ENCODE data around the gene TWF1.
"Not testable (repeated sequence)": the region's sequence is repeated elsewhere in the genome, so short reads cannot be mapped to it uniquely, and the experiment has no call there.

TWF1 gene

DNA sequence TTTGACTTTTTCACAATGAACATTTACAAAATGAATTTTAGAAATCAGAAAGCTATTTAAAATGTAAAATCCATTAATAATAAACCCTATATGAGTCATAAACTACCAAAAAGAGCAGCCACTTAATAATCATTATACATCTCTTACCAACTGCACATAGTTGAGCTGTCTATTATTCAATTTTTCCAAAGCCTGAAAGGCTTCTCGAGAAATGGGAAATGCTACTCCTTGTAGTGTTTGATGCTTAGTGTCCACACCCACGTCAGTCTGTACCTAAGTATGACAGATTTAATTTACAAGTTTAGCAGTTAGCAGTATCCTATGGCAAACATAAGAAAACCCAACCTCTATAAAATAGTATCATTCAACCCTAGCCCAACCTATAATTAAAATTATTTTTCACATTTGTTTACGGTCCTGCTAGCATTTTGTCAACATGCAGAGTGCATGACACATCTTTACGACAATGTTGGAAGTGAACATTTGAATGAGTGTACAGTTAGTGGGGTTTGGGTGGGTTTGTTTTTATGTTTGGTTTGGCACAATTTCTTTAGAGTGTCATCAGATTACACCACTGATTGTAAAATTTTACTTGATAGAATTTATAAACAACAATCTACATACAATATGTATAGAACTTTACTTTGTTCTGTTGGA lies 8.4 kb downstream of the TWF1 start:
- no peak for DNase-seq

DNA sequence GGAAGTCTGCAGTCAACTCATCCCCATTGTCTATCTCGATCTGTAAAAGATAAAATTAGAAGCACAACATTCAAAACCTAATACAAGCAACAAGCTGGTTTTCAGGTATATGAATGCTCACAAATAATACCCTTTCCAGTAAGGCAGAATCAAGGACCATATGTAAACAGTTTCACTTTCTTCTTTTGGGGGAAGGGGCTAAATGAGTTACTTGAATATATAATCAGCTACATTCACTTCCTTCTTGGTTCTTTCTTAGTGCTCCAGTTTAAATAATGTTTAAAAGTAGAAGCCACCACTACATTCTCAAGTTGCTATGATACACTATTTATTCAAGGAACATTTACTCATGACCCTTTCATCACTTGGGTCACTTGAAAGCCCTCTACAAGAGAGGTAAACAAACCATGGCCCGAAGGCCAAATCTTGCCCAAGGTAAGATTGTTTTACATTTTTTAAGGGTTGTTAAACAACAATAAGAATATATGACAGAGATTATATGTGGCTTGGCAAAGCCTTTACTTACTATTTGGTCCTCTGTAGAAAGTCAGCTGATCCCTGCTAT lies 10.3 kb downstream of the TWF1 start:
- no peak for DNase-seq

DNA sequence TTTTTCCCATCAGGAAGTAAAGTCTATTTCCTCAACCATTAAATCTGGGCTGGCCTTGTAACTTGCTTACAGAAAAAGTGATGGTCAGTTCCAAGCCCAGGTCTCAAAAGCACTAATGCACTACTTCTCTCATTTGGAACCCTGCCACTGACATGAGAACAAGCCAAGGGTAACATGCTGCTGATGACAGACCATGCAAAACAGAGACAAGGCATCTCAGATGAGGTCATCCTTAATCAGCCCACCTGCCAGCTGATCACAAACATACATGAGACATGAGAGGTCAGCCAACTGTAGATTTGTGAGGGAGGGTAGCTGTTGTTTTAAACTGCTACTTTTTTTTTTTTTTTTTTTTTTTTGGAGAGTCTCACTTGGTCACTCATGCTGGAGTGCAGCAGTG lies 16.2 kb downstream of the TWF1 start:
- DNase-seq, result no peak

DNA sequence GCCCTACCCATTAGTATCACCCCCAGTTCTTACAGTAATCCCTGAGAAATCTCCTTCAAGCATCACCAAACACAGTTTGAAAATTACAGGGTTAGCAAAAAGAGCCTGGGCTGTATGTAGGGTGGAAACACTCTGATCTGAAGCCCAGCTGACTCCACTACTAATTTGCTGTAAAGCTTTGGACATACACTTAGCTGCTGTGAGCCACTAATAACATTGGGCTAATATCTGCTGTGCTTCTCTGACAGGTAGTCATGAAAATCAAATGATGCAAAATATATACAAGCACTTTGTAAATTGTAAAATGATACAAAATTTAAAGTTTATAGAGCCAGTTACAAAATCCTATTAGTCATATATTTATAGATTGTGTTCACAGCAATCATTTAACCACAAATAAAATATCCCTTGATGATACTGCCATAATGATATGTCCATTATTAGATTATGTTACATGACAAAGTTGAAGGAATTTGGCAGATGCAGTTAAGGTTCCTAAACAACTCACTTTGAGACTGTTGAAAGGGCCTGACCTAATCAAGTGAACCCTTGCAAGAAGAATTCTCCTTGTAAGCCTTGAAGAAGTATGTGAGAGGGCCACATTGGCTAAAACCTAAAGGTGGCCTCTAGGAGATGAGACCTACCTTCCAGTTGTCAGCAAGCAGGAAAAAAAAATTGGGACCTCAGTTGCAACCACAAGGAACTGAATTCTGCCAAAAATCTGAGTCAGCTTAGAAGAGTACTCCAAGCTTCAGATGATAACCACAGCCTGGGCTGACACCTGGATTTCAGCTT lies 19.0 kb downstream of the TWF1 start:
- no peak for DNase-seq

DNA sequence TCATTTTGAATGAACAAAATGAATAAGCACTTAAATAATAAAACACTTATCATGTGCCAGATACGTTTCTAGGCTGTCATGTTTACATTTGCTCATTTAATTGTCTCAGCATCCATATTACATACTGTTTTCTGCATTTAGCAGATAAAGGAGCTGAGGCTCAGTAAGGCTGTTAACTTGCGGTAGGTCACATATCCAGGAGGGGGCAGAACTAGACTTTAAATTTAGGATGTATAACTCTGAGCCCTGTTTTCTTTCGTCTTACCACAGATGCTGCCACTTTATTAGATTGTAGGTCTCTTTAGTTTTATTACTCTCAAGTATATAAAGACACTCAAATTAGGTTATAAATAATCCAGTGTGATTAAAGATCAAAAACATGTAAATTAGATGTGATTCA lies 29.6 kb downstream of the TWF1 start:
- no peak for DNase-seq

DNA sequence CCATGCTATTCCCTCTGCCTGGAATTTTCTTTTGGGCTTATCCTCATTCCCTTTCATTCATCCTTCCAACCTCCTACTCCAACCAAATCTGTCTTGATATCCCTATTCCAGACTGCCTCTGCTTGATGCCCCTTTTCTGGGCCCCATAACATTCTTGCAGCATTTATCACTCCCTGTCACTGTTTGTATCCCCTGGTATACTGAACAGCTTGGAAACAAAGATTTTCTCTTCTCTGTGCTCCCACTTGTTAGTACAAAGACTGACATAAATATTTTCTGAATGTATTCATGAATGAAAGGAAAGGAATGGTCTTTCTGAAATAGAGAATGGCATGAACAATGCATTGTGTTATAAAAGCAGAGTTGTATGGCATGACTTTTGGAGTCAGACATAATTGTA lies 39.8 kb downstream of the TWF1 start:
- DNase-seq, result no peak

DNA sequence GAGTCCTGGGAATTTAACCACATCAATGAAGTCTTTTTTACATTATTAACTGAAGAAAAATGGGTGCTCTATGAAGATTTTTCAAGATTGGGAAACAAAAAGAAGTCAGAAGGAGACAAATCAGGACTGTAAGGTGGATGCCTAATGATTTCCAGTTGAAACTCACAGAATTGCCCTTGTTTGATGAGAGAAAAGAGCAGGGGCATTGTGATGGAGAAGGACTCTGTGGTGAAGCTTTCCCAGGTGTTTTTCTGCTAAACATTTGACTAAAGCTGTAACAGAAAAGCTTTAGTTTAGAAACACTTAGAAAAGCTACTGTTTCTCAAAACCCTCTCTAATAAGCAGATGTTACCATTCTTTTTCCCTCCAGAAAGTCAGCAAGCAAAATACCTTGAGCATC lies 41.6 kb downstream of the TWF1 start:
- DNase-seq, result no peak

DNA sequence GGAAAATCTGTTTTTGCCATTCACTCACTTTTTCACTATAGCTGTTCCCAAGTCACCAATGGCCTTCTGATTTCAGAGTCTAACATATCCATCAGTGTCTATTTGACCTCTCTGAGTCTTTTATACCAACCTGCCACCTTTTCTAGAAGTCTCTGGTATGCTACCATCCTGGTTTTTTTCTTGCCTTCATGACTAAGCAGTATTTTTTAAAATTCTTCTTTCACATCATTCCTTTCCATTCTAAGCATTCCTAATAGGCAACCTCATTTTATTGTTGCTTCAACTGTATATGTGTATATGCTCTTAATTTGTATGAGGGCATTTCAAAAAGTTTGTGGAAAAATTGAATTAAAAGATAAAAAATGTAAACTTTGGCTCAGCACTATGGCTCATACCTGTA lies 42.3 kb downstream of the TWF1 start:
- no peak for DNase-seq

DNA sequence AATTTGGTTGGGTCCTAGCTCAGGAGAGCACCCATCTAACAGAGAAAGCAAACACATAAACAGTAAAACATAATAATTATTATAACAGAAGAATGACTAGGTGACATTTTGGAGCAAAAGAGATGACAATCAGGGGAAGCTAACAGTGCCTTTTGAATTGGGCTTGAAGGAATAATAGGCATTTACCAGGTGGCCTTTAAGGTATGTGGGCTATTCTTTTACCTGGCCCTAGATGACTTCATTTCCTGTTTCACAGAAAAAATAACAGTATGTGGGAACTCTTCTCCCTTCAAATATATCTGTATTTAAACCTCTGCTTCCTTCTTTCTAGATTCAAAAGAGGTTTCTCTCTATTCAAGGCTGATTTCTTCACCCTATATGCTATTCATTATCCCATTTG lies 43.5 kb downstream of the TWF1 start:
- DNase-seq, result no peak

DNA sequence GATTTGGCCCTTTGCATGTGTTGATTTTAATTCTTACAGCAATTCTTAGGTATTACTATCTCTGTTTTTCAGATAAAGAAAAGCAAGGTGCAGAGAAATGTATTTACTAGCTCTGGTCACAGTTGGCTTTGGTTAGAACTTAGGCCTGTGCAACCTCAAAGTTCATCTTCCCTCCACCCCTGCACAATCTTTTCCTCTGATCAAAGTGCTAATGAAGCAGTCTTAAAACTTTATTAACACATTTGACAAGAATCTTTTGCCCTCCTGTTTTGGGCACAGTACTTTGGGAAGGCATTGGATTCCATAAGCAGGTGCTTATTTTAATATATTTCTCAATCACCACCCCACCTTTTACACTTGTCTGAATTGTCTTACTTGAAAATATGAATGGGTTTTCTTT lies 44.6 kb downstream of the TWF1 start:
- DNase-seq, result no peak

DNA sequence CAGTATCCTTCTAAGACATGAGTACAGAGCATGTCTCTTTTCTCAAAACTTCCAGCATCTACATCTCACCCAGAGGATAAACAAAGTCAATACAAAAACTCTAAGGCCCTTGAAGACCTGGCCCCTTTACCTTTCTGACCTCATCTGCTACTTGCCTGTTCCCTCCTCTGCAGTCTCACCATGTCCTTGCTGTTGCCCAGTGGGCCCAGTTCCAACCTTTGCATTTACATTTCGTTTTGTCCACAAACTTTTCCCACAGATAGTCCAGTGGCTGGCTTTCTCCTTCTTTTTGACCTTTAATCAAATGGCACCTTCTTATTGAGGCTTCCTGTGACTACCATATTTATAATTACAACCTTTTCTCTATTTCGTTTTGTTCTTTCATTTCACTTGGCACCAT lies 45.7 kb downstream of the TWF1 start:
- no peak for DNase-seq

DNA sequence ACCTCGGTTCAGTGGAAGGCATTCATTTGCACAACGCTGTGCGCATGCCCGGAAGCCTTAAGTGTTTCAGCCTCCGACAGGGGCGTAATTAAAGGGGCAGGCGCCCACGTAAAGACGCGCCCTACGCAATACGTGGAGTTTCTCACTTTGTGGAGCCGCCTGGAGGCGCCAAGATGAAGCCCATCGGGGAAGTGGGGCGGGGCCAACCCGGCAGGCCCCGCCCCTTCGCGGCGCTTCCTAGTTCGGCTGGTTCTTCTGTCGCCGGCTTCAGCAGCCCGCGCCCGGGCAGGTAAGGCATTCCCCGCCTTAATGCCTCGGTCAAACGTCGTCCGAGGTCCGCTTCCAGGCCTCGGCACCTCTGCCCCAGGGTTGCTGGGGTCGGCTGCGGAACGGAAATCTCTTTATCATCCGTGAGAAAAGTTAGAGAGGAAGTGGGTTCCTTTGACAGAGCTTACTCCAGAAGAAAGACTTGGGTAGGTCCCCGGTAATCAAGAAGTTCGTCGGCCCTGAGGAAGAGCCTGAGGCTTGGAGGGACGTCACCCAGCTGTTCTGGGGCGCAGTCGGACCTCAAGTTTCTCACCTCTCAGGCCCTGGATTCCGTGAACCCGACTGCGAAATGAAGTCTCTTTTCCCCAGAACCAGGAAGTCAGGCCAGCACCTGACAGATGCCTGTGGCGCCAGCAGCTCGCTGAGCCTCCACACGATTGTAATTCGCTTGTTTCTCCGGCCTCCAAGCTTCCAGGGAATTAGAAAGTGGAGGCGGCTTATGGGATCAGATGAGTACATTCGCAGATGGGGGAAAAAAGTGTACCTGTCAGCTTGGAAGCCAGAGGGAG lies 47.2 kb downstream of the TWF1 start, which contains the start of the genes IRAK4 and PUS7L:
IRAK4 (plus strand) TSS at position 224 of the 836 bp plus-strand sequence. CDS start 9,161 bp downstream, outside the sequence.
PUS7L (minus strand) TSS at position 63 of the 836 bp plus-strand sequence. CDS start 3,545 bp downstream, outside the sequence.
- DNase-seq, result peak; percentile 86 to 93 (median 88)

DNA sequence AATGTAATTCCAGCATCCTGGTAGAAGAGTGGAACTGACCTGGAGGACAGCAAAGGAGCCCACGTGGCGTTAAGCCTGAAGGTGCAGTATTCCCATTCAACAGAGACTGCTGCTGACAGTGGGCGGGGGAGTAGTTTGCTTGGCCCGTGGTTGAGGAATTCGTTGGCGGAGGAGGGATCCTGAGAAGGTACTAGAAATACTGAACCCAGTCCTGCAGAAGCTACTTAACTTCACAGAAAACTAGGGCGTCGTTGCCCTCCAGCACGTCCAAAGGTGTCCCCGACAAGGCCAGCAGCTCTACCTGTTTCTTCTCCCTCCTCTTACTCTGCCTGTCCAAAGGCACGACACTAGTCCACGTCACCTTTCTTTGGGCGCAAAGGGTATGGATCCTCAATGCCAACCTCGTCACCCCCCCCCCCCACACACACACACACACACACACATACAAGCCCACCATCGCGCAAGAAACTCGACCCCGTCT lies 47.8 kb downstream of the TWF1 start:
- DNase-seq, result no peak

DNA sequence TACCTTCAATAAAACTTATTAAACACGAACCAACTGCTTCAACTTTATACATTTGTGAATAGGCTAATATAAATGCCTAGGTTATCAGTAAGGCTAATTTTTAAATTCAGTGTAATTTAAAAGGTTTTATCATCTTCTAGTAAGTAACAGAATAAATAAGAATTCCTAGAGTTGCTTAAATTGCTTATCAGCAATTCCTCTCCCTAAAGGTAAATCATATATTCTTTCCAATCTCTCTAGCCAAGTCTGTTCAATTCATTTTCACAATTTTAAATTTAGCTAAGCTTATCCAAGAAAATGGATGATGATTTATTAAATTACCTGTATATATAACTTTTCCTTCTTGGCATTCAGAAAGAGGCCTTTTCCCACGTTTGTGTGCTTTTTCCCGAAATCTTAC lies 52.1 kb downstream of the TWF1 start:
- DNase-seq, result no peak

DNA sequence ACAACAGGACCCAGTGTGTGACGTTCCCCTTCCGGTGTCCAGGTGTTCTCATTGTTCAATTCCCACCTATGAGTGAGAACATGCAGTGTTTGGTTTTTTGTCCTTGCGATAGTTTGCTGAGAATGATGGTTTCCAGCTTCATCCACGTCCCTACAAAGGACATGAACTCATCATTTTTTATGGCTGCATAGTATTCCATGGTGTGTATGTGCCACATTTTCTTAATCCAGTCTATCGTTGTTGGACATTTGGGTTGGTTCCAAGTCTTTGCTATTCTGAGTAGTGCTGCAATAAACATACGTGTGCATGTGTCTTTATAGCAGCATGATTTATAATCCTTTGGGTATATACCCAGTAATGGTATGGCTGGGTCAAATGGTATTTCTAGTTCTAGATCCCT lies 54.8 kb downstream of the TWF1 start:
- not testable (repeated sequence) for DNase-seq

DNA sequence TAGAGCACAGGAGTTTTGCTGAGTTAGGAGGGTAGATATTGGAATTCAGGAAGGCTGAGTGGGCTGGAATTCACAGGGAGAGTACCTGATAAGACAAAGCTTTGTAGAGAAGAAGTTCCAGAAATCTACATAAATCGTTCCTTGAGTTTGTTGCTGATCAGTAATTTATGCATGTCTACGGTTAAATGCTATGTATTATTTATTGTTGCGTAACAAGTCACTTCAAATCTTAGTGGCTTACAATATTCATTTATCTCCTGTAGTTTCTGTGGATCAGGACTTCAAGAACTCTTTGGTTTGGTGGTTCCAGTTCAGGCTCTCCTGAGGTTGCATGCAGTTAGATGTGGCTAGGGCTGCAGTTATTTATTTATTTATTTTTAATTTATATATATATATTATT lies 55.3 kb downstream of the TWF1 start:
- no peak for DNase-seq

DNA sequence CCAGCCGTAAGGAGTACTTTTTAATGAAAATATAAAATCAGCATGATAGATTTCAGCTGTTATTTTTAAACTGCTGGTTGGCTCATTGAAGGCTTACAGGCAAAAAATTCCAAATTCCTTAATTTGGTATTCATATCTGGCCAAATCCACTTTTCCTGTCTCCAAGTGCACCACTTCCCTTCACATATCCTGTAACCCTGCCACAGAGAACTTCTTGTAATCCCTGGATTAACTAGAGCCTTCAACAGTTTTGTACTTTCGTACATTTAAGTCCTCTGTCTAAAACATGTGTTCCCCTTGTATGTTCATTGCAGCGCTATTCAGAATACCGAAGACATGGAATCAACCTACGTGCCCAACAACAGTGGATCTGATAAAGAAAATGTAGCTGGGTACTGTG lies 57.1 kb downstream of the TWF1 start:
- no peak for DNase-seq

DNA sequence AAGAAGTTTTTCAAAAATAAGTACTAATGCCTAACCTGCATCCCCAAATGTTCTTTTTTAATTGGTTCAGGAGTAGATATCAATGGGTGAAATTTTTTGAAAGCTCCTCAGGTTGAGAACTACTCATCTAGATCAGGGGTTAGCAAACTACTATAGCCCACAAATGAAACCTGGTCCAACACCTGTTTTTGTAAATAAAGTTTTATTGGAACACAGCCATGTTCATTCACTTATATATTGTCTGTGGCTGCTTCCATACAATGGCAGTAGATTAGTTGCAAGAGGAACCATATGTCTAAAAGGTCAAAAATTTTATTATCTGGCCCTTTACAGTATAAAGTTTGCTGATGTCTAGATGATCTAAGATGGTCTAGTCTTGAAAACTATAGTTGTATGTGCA lies 61.3 kb downstream of the TWF1 start:
- DNase-seq, result no peak
